ENCODE data around the gene AGK.

- TF ChIP-seq CTCF (IDR thresholded peaks at IDR 0.05) (no peak), REST (IDR thresholded peaks at IDR 0.05; ENCODE audit: insufficient read depth in 1 of 2, low read depth in 2 of 2, low read length in 1 of 2) (no peak), TCF7L2 (IDR thresholded peaks at IDR 0.05; ENCODE audit: low read depth, low read length) (no peak)
Observed at GRCh38 chr7:141585592-141586510, 34.6 kb downstream of the AGK start.

Measured in Panc1 (cell line).